Neural crest cell (in vitro differentiated cells): ENCODE measurements around the gene ZEB2. TPM values are rescaled to one million over a fixed set of nuclear protein-coding genes. Genes with fewer than 3 reads are reported as not detected.

Experiments used
- DNase-seq: peaks from one replicate; pipeline ENCODE4 v3.0.0; 2021; ENCODE audit warnings: low read depth, mixed read lengths, low spot score
- H3K27ac Mint-ChIP-seq: one replicate; pipeline ENCODE4 v1.8.0; 2021; ENCODE audit warnings: mild to moderate bottlenecking, mixed read lengths; ENCODE audit not compliant: unreplicated experiment
- H3K27me3 Mint-ChIP-seq: 2 replicates; pipeline ENCODE4 v1.8.0; 2021; ENCODE audit warnings: low read depth, mild to moderate bottlenecking, mixed read lengths
- H3K36me3 Mint-ChIP-seq: 2 replicates; pipeline ENCODE4 v1.8.0; 2021; ENCODE audit warnings: low read depth, mild to moderate bottlenecking, mixed read lengths
- H3K4me1 Mint-ChIP-seq: 2 replicates; pipeline ENCODE4 v1.8.0; 2021; ENCODE audit warnings: mixed read lengths
- H3K4me3 Mint-ChIP-seq: one replicate; pipeline ENCODE4 v1.8.0; 2021; ENCODE audit warnings: mild to moderate bottlenecking, mixed read lengths
- H3K9me3 Mint-ChIP-seq: 2 replicates; pipeline ENCODE4 v1.8.0; 2021; ENCODE audit warnings: mixed read lengths
- CTCF ChIP-seq: fragments of 200-600 bp; sonication (generic); conservative IDR thresholded peaks from 2 replicates; pipeline ENCODE4 v1.5.0; 2021; ENCODE audit warnings: antibody characterized with exemption, mild to moderate bottlenecking
- total RNA-seq: library from RNA; stranded (reverse); gene quantifications from 2 replicates; pipeline ENCODE4 v1.2.1, GENCODE V29; 2021

The ZEB2 gene
- total RNA-seq, 1 donor from 2014 or later, result 192 TPM

GRCh38 chr2:144550084-144550483, 30.2 kb upstream of the ZEB2 start:
- no peak for TF ChIP-seq CTCF
- Mint-ChIP-seq H3K4me1 (peaks cover 28% of the 10 kb centered on the region), H3K4me3 (no peak overlapping the region), H3K36me3 (no peaks in the 10 kb centered on the region), H3K27me3 (no peaks in the 10 kb centered on the region), H3K27ac (no peak overlapping the region), H3K9me3 (no peaks in the 10 kb centered on the region)
- DNase-seq, result no peak

GRCh38 chr2:144548532-144549191, 28.7 kb upstream of the ZEB2 start:
- Mint-ChIP-seq H3K9me3 (no peaks in the 10 kb centered on the region), H3K4me1 (peaks cover 21% of the 10 kb centered on the region), H3K27me3 (no peaks in the 10 kb centered on the region), H3K4me3 (no peak overlapping the region), H3K27ac (no peak overlapping the region), H3K36me3 (no peaks in the 10 kb centered on the region)
- DNase-seq, result no peak
- TF ChIP-seq CTCF, result no peak

- H3K9me3 Mint-ChIP-seq, result no peaks in the 10 kb centered on the region
- DNase-seq, result no peak
- peaks cover 15% of the 10 kb centered on the region for H3K4me1 Mint-ChIP-seq
- no peaks in the 10 kb centered on the region for H3K27me3 Mint-ChIP-seq
- TF ChIP-seq CTCF, result no peak
- no peak overlapping the region for H3K27ac Mint-ChIP-seq
- no peak overlapping the region for H3K4me3 Mint-ChIP-seq
- H3K36me3 Mint-ChIP-seq, result no peaks in the 10 kb centered on the region
These were observed 28.2 kb upstream of the ZEB2 start for GRCh38 chr2:144548088-144548487.

GRCh38 chr2:144547494-144547893, 27.6 kb upstream of the ZEB2 start:
- H3K27ac Mint-ChIP-seq, result no peak overlapping the region
- H3K9me3 Mint-ChIP-seq, result peaks cover 4% of the 10 kb centered on the region
- peaks cover 13% of the 10 kb centered on the region for H3K4me1 Mint-ChIP-seq
- DNase-seq, result no peak
- H3K36me3 Mint-ChIP-seq, result peaks cover 2% of the 10 kb centered on the region
- no peak overlapping the region for H3K4me3 Mint-ChIP-seq
- no peaks in the 10 kb centered on the region for H3K27me3 Mint-ChIP-seq
- TF ChIP-seq CTCF, result no peak

GRCh38 chr2:144546933-144547332, 27.0 kb upstream of the ZEB2 start:
- Mint-ChIP-seq H3K4me1 (peaks cover 13% of the 10 kb centered on the region), H3K27ac (no peak overlapping the region), H3K9me3 (peaks cover 4% of the 10 kb centered on the region), H3K4me3 (no peak overlapping the region), H3K36me3 (peaks cover 2% of the 10 kb centered on the region), H3K27me3 (no peaks in the 10 kb centered on the region)
- TF ChIP-seq CTCF, result no peak
- no peak for DNase-seq
